ENCODE data around the gene NIT1. TPM values are rescaled to one million over a fixed set of nuclear protein-coding genes. Genes with fewer than 3 reads are reported as not detected.

Gene NIT1
- total and polyA plus RNA-seq, 10 donors = 27.7 to 48.2 (median 39.1) TPM

- H3K27ac ChIP-seq = no peak overlapping the region
- H3K4me3 ChIP-seq = no peak overlapping the region
- no peaks in the 10 kb centered on the region for H3K9me3 ChIP-seq
- peaks cover 0 to 7% (median 0%) of the 10 kb centered on the region in 6 donors for H3K4me1 ChIP-seq
- no peaks in the 10 kb centered on the region for H3K27me3 ChIP-seq (replicated peaks in 1 of 7)
- no peak for DNase-seq
- WGBS, 5 donors = 77 to 87% (median 84%) methylated on average over 3 of the region's 3 CpGs
- no peaks in the 10 kb centered on the region for H3K36me3 ChIP-seq
- TF ChIP-seq CTCF (IDR thresholded peaks at IDR 0.05 in 8 of 11, conservative IDR thresholded peaks at IDR 0.05 in 3 of 11) = no peak
- no peak for TF ChIP-seq POLR2A (IDR thresholded peaks at IDR 0.05)
- no peak for TF ChIP-seq POLR2AphosphoS5 (IDR thresholded peaks at IDR 0.05)
- intact Hi-C loops (cut with DNase I; ENCODE audit: low total_unique reads) = loop anchor here (10.0 kb wide), 1 partner anchor 46 kb away; the partner anchor contains the start of gene USF1
Measured at GRCh38 chr1:161090617-161091016, 27.3 kb upstream of the NIT1 start.

- Histone ChIP-seq H3K9me3 (no peaks in the 10 kb centered on the region), H3K36me3 (no peaks in the 10 kb centered on the region), H3K27ac (no peak overlapping the region), H3K27me3 (replicated peaks in 1 of 7) (no peaks in the 10 kb centered on the region), H3K4me1 (peaks cover 0 to 11% (median 2%) of the 10 kb centered on the region in 6 donors), H3K4me3 (no peak overlapping the region)
- 81 to 94% (median 86%) methylated on average over 5 of the region's 5 CpGs for WGBS, 5 donors
- no peak for TF ChIP-seq POLR2AphosphoS5 (IDR thresholded peaks at IDR 0.05)
- no peak for TF ChIP-seq POLR2A (IDR thresholded peaks at IDR 0.05)
- intact Hi-C loops (cut with DNase I; ENCODE audit: low total_unique reads) = loop anchor here (10.0 kb wide), 1 partner anchor 46 kb away; the partner anchor contains the start of gene USF1
- DNase-seq = no peak
Measured at GRCh38 chr1:161091093-161091492, 26.8 kb upstream of the NIT1 start.

GRCh38 chr1:161091796-161092507 is 26.0 kb upstream of the NIT1 start:
- WGBS, 5 donors = 92 to 98% (median 96%) methylated on average over 7 of the region's 7 CpGs
- no peaks in the 10 kb centered on the region for H3K9me3 ChIP-seq

GRCh38 chr1:161092621-161093028 is 25.3 kb upstream of the NIT1 start:
- WGBS, 5 donors = 80 to 90% (median 84%) methylated on average over 3 of the region's 3 CpGs
- Histone ChIP-seq H3K4me3 (no peak overlapping the region), H3K9me3 (no peaks in the 10 kb centered on the region), H3K36me3 (no peaks in the 10 kb centered on the region), H3K4me1 (peaks cover 5 to 27% (median 16%) of the 10 kb centered on the region in 6 donors), H3K27me3 (replicated peaks in 1 of 7) (no peaks in the 10 kb centered on the region), H3K27ac (no peak overlapping the region)
- TF ChIP-seq POLR2AphosphoS5 (IDR thresholded peaks at IDR 0.05) (no peak), POLR2A (IDR thresholded peaks at IDR 0.05) (no peak)
- intact Hi-C loops (cut with DNase I; ENCODE audit: low total_unique reads) = loop anchor here (10.0 kb wide), 1 partner anchor 48 kb away; the partner anchor contains the start of gene USF1
- no peak for DNase-seq

More at GRCh38 chr1:161091796-161092507, 26.0 kb upstream of the NIT1 start:
- H3K4me1 ChIP-seq = peaks cover under 1 to 20% (median 10%) of the 10 kb centered on the region in 6 donors
- no peak overlapping the region for H3K4me3 ChIP-seq
- no peak overlapping the region for H3K27ac ChIP-seq
- no peaks in the 10 kb centered on the region for H3K36me3 ChIP-seq
- H3K27me3 ChIP-seq (replicated peaks in 1 of 7) = no peaks in the 10 kb centered on the region
- TF ChIP-seq CTCF (IDR thresholded peaks at IDR 0.05 in 8 of 11, conservative IDR thresholded peaks at IDR 0.05 in 3 of 11) = no peak
- TF ChIP-seq POLR2AphosphoS5 (IDR thresholded peaks at IDR 0.05) = no peak
- TF ChIP-seq POLR2A (IDR thresholded peaks at IDR 0.05) = no peak
- intact Hi-C loops (cut with DNase I; ENCODE audit: low total_unique reads) = loop anchor here (10.0 kb wide), 1 partner anchor 47 kb away; the partner anchor contains the start of gene USF1
- DNase-seq = no peak

GRCh38 chr1:161094481-161094880 is 23.4 kb upstream of the NIT1 start:
- no peak for DNase-seq
- H3K27ac ChIP-seq = no peak overlapping the region
- peaks cover 0 to 4% (median 0%) of the 10 kb centered on the region in 6 donors for H3K36me3 ChIP-seq
- 91 to 98% (median 97%) methylated on average over 14 of the region's 14 CpGs for WGBS, 5 donors
- no peaks in the 10 kb centered on the region for H3K27me3 ChIP-seq (replicated peaks in 1 of 7)
- no peak overlapping the region for H3K4me3 ChIP-seq
- intact Hi-C loops (cut with DNase I; ENCODE audit: low total_unique reads) = loop anchor here (10.0 kb wide), 1 partner anchor 50 kb away; the partner anchor contains the start of gene USF1
- H3K9me3 ChIP-seq = no peaks in the 10 kb centered on the region
- TF ChIP-seq POLR2A (IDR thresholded peaks at IDR 0.05) (no peak), POLR2AphosphoS5 (IDR thresholded peaks at IDR 0.05) (no peak), CTCF (IDR thresholded peaks at IDR 0.05 in 8 of 11, conservative IDR thresholded peaks at IDR 0.05 in 3 of 11) (no peak)
- H3K4me1 ChIP-seq = peaks cover 15 to 37% (median 32%) of the 10 kb centered on the region in 6 donors

Data from spleen (tissue), 11 donors.